GM12873 (cell line): ENCODE data around the gene EPB41L3.

Experiments used
- CTCF ChIP-seq: IDR thresholded peaks from 2 replicates; pipeline ENCODE4 v1.5.1; 2012; ENCODE audit warnings: low read depth, mild to moderate bottlenecking, moderate library complexity, low read length, control low read depth; ENCODE audit not compliant: insufficient read depth; ENCODE audit errors: missing control alignments

Gene EPB41L3

GRCh38 chr18:5389356-5389755 lies 154.4 kb downstream of the EPB41L3 start:
- TF ChIP-seq CTCF: no peak

GRCh38 chr18:5388896-5389295 lies 154.9 kb downstream of the EPB41L3 start:
- TF ChIP-seq CTCF: no peak

GRCh38 chr18:5380586-5380985 lies 163.2 kb downstream of the EPB41L3 start:
- no peak for TF ChIP-seq CTCF

- no peak for TF ChIP-seq CTCF
Measured at GRCh38 chr18:5376986-5377385, 166.8 kb downstream of the EPB41L3 start.

- no peak for TF ChIP-seq CTCF
Measured at GRCh38 chr18:5370332-5370731, 173.5 kb downstream of the EPB41L3 start.

GRCh38 chr18:5369513-5369912 lies 174.3 kb downstream of the EPB41L3 start:
- no peak for TF ChIP-seq CTCF

GRCh38 chr18:5365443-5365842 lies 178.4 kb downstream of the EPB41L3 start:
- no peak for TF ChIP-seq CTCF
